Measurements from ENCODE around the gene NHLRC3.

Gene NHLRC3

GRCh38 chr13:39037410-39037879, 811 bp upstream of the NHLRC3 start:
- peak overlapping the region; percentile 94 to 99 (median 98) for H3K4me3 Mint-ChIP-seq
- peak overlapping the region; percentile 100 for H3K27ac Mint-ChIP-seq
- H3K27me3 Mint-ChIP-seq (ENCODE audit: low read depth) = no peaks in the 10 kb centered on the region
- H3K4me1 Mint-ChIP-seq = peaks cover 41% of the 10 kb centered on the region
- no peak for TF ChIP-seq CTCF (IDR thresholded peaks at IDR 0.05; ENCODE audit: unreplicated experiment in 3 of 3)
- H3K36me3 Mint-ChIP-seq (ENCODE audit: low read depth) = peaks cover under 1% of the 10 kb centered on the region
- no peaks in the 10 kb centered on the region for H3K9me3 Mint-ChIP-seq

DNA sequence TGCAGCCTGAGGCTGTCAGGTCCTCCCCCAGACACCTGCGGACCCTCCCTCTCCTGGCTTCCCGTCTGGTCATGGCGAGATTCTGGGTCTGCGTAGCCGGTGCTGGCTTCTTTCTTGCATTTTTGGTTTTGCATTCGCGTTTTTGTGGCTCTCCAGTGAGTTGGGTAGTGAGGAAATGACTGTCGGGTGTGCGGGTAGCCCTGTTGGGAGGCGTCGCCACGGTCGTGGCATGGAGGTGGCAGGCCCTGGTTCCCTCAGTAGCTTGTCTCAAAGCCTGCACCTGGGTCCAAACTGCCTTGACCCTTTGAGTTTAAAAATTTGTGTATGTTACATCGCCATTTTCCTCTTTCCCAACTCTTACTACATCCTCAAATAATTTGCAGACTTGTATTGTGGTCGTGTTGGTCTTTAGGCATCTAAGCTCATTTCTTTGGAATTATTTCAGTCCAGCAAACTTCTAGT, 344 bp downstream of the NHLRC3 start:
- Mint-ChIP-seq H3K27ac (peak overlapping the region; percentile 100), H3K36me3 (ENCODE audit: low read depth) (peaks cover 8% of the 10 kb centered on the region), H3K4me3 (peak overlapping the region; percentile 94 to 99 (median 98)), H3K27me3 (ENCODE audit: low read depth) (no peaks in the 10 kb centered on the region), H3K4me1 (peaks cover 41% of the 10 kb centered on the region), H3K9me3 (no peaks in the 10 kb centered on the region)
- TF ChIP-seq CTCF (IDR thresholded peaks at IDR 0.05; ENCODE audit: unreplicated experiment in 3 of 3) = no peak

- H3K9me3 Mint-ChIP-seq = no peaks in the 10 kb centered on the region
- peak overlapping the region; percentile 100 for H3K27ac Mint-ChIP-seq
- no peaks in the 10 kb centered on the region for H3K27me3 Mint-ChIP-seq (ENCODE audit: low read depth)
- H3K4me1 Mint-ChIP-seq = peaks cover 36% of the 10 kb centered on the region
- no peak for TF ChIP-seq CTCF (IDR thresholded peaks at IDR 0.05; ENCODE audit: unreplicated experiment in 3 of 3)
- peak overlapping the region; percentile 94 to 99 (median 98) for H3K4me3 Mint-ChIP-seq
- H3K36me3 Mint-ChIP-seq (ENCODE audit: low read depth) = peaks cover 12% of the 10 kb centered on the region
Observed at GRCh38 chr13:39039041-39039440, 785 bp downstream of the NHLRC3 start.

DNA sequence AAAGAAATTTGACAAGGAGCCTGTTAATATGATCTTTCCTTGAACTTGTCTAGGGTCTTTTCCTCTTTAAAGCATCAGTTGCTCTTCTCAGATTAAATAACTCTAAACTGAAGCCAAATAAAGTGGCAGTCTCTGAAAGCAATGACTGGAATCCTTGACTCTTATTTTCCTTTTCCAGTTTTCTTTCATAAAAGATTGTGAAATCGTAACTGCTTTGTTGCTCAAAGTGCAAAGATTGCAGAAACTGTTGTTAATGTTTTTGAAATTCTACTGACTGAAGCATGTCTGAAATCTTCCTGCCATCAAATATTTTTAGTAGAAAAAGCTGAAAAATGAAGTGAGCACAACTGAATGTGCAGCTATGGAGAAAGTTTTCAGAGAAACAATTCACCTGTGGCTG, 1.9 kb downstream of the NHLRC3 start:
- Mint-ChIP-seq H3K4me1 (peaks cover 26% of the 10 kb centered on the region), H3K27me3 (ENCODE audit: low read depth) (no peaks in the 10 kb centered on the region), H3K4me3 (peak overlapping the region; percentile 40 to 72 (median 54)), H3K27ac (no peak overlapping the region), H3K36me3 (ENCODE audit: low read depth) (peaks cover 21% of the 10 kb centered on the region), H3K9me3 (no peaks in the 10 kb centered on the region)
- no peak for TF ChIP-seq CTCF (IDR thresholded peaks at IDR 0.05; ENCODE audit: unreplicated experiment in 3 of 3)

DNA sequence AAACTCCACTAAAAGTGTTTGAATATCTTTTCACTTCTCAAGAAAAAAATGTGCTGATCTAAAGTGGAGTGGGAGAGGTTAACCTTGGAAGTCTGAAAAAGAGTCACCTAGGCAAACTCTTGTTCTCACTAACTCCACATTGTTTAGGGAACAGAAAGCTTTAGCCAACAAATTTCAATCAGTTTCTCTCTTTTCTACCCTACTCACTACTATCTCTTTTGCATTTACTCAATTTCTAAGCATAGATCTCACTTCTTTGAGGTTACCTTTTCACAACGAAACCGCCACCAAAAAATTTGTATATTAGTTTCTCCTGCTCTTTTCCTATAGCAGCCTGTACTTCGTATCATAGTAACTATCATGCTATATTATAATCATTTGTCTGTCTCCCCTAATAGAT, 6.3 kb downstream of the NHLRC3 start:
- Mint-ChIP-seq H3K27me3 (ENCODE audit: low read depth) (no peaks in the 10 kb centered on the region), H3K9me3 (no peaks in the 10 kb centered on the region), H3K4me3 (no peak overlapping the region), H3K36me3 (ENCODE audit: low read depth) (peaks cover 25% of the 10 kb centered on the region), H3K4me1 (peaks cover 11% of the 10 kb centered on the region), H3K27ac (no peak overlapping the region)
- no peak for TF ChIP-seq CTCF (IDR thresholded peaks at IDR 0.05; ENCODE audit: unreplicated experiment in 3 of 3)

DNA sequence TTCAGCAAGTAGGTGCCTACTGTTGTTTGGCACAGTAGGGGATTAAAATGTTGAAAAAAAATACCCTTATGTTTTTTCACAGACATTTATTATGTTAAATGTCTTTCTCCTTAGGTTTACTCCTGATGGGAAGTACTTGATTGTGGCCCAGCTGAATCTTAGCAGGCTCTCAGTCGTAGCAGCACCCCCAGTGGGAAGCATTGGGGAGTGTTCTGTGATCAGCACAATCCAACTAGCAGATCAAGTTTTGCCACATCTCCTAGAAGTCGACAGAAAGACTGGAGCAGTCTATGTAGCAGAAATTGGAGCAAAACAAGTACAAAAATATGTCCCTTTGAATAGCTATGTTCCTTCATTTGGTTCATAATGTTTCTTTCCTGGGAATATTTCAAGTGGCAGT, 9.3 kb downstream of the NHLRC3 start:
- no peak overlapping the region for H3K4me3 Mint-ChIP-seq
- H3K27ac Mint-ChIP-seq = no peak overlapping the region

More for the DNA sequence above, 9.3 kb downstream of the NHLRC3 start:
- no peaks in the 10 kb centered on the region for H3K27me3 Mint-ChIP-seq (ENCODE audit: low read depth)
- peaks cover 23% of the 10 kb centered on the region for H3K36me3 Mint-ChIP-seq (ENCODE audit: low read depth)
- peaks cover 8% of the 10 kb centered on the region for H3K4me1 Mint-ChIP-seq
- peak in 1 of 3 experiments; percentile 18 for TF ChIP-seq CTCF (IDR thresholded peaks at IDR 0.05; ENCODE audit: unreplicated experiment in 3 of 3)
- no peaks in the 10 kb centered on the region for H3K9me3 Mint-ChIP-seq

Measured in nephron (organoid).